Ovary (tissue), 3 donors: ENCODE measurements around the gene GNB1.

Source experiments
- POLR2A ChIP-seq: fragments of 450-650 bp; IDR thresholded peaks from one replicate; pipeline ENCODE4 v1.6.1; 2017; ENCODE audit warnings: antibody characterized with exemption, mild to moderate bottlenecking, moderate library complexity
- TF ChIP-seq, protein P1 (sequence below), 3 donors: fragments of 450-650 bp in 2 of 3; fragments of 200-600 bp in 1 of 3; IDR thresholded peaks; one replicate each; pipeline versions ENCODE4 v1.5.1 to v1.8.0; 2016 to 2022; ENCODE audit warnings: antibody characterized with exemption in 3 of 3, mild to moderate bottlenecking in 1 of 3
- donor health status: DM: no; HTN: no; CAD: no.

GRCh38 chr1:1889847-1890505 lies 911 bp downstream of the GNB1 start:
- TF ChIP-seq, protein P1, sequence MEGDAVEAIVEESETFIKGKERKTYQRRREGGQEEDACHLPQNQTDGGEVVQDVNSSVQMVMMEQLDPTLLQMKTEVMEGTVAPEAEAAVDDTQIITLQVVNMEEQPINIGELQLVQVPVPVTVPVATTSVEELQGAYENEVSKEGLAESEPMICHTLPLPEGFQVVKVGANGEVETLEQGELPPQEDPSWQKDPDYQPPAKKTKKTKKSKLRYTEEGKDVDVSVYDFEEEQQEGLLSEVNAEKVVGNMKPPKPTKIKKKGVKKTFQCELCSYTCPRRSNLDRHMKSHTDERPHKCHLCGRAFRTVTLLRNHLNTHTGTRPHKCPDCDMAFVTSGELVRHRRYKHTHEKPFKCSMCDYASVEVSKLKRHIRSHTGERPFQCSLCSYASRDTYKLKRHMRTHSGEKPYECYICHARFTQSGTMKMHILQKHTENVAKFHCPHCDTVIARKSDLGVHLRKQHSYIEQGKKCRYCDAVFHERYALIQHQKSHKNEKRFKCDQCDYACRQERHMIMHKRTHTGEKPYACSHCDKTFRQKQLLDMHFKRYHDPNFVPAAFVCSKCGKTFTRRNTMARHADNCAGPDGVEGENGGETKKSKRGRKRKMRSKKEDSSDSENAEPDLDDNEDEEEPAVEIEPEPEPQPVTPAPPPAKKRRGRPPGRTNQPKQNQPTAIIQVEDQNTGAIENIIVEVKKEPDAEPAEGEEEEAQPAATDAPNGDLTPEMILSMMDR (IDR thresholded peaks at IDR 0.05), result no peak
- no peak for TF ChIP-seq POLR2A
